Measurements from ENCODE around the gene NT5DC2. TPM values are rescaled to one million over a fixed set of nuclear protein-coding genes. Genes with fewer than 3 reads are reported as not detected.

Gene NT5DC2
- total and polyA plus RNA-seq, 10 of the 15 experiments (the other 5 are each of a cell fraction or from before 2014, with no cell fraction given): 21.6 to 135 (median 66.8) TPM

- TF ChIP-seq MYB (IDR thresholded peaks at IDR 0.05; ENCODE audit: borderline replicate concordance, low read depth, low read length): no peak
- no peak for TF ChIP-seq NR2F1 (conservative IDR thresholded peaks at IDR 0.05)
- no peak for TF ChIP-seq BACH1 (IDR thresholded peaks at IDR 0.05; ENCODE audit: borderline replicate concordance)
These were observed 55.9 kb downstream of the NT5DC2 start (continued) for GRCh38 chr3:52477796-52478095.

DNA sequence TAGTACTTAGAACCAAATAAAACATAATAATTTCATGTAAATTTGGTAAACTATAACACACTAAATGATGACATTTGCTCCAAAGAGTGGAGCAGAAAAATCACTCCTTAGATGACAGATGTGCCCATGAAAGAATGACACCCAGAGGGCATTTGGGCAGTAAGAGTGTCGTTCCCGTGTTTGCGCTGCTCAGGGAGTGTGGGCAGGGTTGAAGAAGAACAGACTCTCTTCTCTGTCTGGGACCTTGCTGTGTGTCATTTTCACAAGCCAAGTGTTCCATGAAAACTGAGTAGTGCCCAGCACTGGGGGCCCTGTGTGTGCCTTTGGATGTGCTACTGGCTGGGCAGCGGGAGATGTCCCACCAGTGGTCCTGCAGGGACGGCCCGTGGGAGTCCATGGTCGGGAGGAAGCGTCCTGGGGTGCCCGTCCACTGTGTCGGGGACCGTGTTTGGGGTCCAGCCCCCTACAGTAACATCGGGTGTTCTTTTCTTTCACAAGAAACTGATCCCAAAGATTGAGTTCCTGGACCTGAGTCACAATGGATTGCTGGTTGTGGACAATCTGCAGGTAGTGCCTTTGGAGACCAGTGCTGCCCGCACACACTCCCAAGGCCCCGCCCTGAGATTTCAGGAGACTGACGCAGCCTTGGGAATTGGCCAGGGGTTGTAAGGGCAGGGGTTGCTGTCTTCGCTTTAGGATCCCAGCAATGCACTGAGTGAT lies 56.4 kb downstream of the NT5DC2 start:
- H3K4me2 ChIP-seq (ENCODE audit: control insufficient read depth, insufficient read depth): no peak overlapping the region
- H3K27me3 ChIP-seq (replicated peaks in 1 of 2; ENCODE audit: control insufficient read depth in 2 of 2, insufficient read depth in 2 of 2, low read length in 1 of 2): no peaks in the 10 kb centered on the region
- H3K36me3 ChIP-seq (ENCODE audit: control insufficient read depth in 2 of 2, insufficient read depth in 2 of 2, low read length in 1 of 2): peaks cover 34 to 52% of the 10 kb centered on the region in 2 experiments
- in situ Hi-C loops (cut with MboI) (no loop called here), intact Hi-C loops (cut with micrococcal nuclease; ENCODE audit: unreplicated experiment) (no loop called here)
- DNase-seq (ENCODE audit: low read depth, low spot score) (no peak), FAIRE-seq (no peak), ATAC-seq (no peak)
- ChIA-PET CTCF (no interaction called here), POLR2A (no interaction called here), RAD21 (ENCODE audit: unreplicated experiment) (no interaction called here), SMC1A (ENCODE audit: uncharacterized antibody, unreplicated experiment) (no interaction called here)
- H3K4me3 ChIP-seq: no peak overlapping the region
- no peak for TF ChIP-seq KAT2A (conservative IDR thresholded peaks at IDR 0.05; ENCODE audit: control insufficient read depth, low read depth, low read length)
- TF ChIP-seq SMARCA5 (IDR thresholded peaks at IDR 0.05): no peak
- TF ChIP-seq STAT1 (conservative IDR thresholded peaks at IDR 0.05): no peak
- TF ChIP-seq SMC3 (IDR thresholded peaks at IDR 0.05; ENCODE audit: borderline replicate concordance, low read length): no peak
- H3K9ac ChIP-seq (ENCODE audit: control insufficient read depth, insufficient read depth, low read length): no peak overlapping the region
- BruUV-seq (replicated peaks): no TSS peak
- H3K79me2 ChIP-seq (ENCODE audit: control insufficient read depth, insufficient read depth, low read length): no peaks in the 10 kb centered on the region
- H4K20me1 ChIP-seq (ENCODE audit: control insufficient read depth, insufficient read depth): no peaks in the 10 kb centered on the region
- no peaks in the 10 kb centered on the region for H3K9me3 ChIP-seq (replicated peaks; ENCODE audit: control insufficient read depth, insufficient read depth, low read length)
- no peak overlapping the region for H2AFZ ChIP-seq (ENCODE audit: control insufficient read depth, low read depth, low read length)
- H3K27ac ChIP-seq (ENCODE audit: control insufficient read depth, insufficient read depth): no peak overlapping the region
- H3K4me1 ChIP-seq (ENCODE audit: control insufficient read depth, insufficient read depth, low read length): no peaks in the 10 kb centered on the region
- WGBS (ENCODE audit: insufficient coverage, insufficient replicate concordance, low lambda C conversion rate, missing lambda C conversion rate): 96% methylated on average over 15 of the region's 16 CpGs

Small RNAs within 50 kb of the gene (small RNA-seq; reads per million reads assigned to genes)
- gene RNU6-856P (not detected), gene RNU6ATAC16P (not detected)

Other genes with a start within 250 kb of the NT5DC2 start
Only the 7 nearest of the 15 such genes appear.
- 75.0 and 84.7 TPM in 2 replicates for gene BAP1, start 123.8 kb downstream of the NT5DC2 start, total RNA-seq (2014; rRNA removed)
- 34.3 and 36.4 TPM in 2 replicates for gene BAP1, start 123.8 kb downstream of the NT5DC2 start, total RNA-seq (2014; rRNA removed; fragmentation: Illumina TruSeq; extraction: Trizol)
- gene BAP1, start 123.8 kb downstream of the NT5DC2 start, total RNA-seq (2021): 81.9 and 90.4 TPM in 2 replicates
- 49.5 and 63.7 TPM in 2 replicates for gene BAP1, start 123.8 kb downstream of the NT5DC2 start, polyA plus RNA-seq (2011; rRNA removed)
- gene BAP1, start 123.8 kb downstream of the NT5DC2 start, polyA plus RNA-seq (2014; fragmentation: Illumina TruSeq; extraction: Trizol): 16.7 and 39.2 TPM in 2 replicates
- gene BAP1, start 123.8 kb downstream of the NT5DC2 start, polyA plus RNA-seq (2014; fragmentation: Nextera tagmentation; extraction: Ambion mirVana): 10 to 100 TPM in 1 of 2 experiments, 1 to 10 TPM in 1; 4.4 to 10.3 TPM
- gene BAP1, start 123.8 kb downstream of the NT5DC2 start, polyA plus RNA-seq (2014; rRNA removed): 63.6 and 70.2 TPM in 2 replicates
- gene BAP1, start 123.8 kb downstream of the NT5DC2 start, polyA plus RNA-seq (2016; fragmentation: Nextera tagmentation; extraction: Ambion mirVana): 10 to 100 TPM; 28.4 to 29.7 TPM
- 7.7 and 7.8 TPM in 2 replicates for gene PHF7, start 123.2 kb downstream of the NT5DC2 start, total RNA-seq (2014; rRNA removed)
- gene PHF7, start 123.2 kb downstream of the NT5DC2 start, total RNA-seq (2014; rRNA removed; fragmentation: Illumina TruSeq; extraction: Trizol): 7.7 and 8.0 TPM in 2 replicates
- gene PHF7, start 123.2 kb downstream of the NT5DC2 start, total RNA-seq (2021): 7.0 and 7.6 TPM in 2 replicates
- gene PHF7, start 123.2 kb downstream of the NT5DC2 start, polyA plus RNA-seq (2011; rRNA removed): 11.1 and 14.7 TPM in 2 replicates
- 7.5 and 8.3 TPM in 2 replicates for gene PHF7, start 123.2 kb downstream of the NT5DC2 start, polyA plus RNA-seq (2014; fragmentation: Illumina TruSeq; extraction: Trizol)
- 1 to 10 TPM; 1.3 to 3.4 TPM for gene PHF7, start 123.2 kb downstream of the NT5DC2 start, polyA plus RNA-seq (2014; fragmentation: Nextera tagmentation; extraction: Ambion mirVana)
- 6.5 and 11.1 TPM in 2 replicates for gene PHF7, start 123.2 kb downstream of the NT5DC2 start, polyA plus RNA-seq (2014; rRNA removed)
- gene PHF7, start 123.2 kb downstream of the NT5DC2 start, polyA plus RNA-seq (2016; fragmentation: Nextera tagmentation; extraction: Ambion mirVana): 10 to 100 TPM in 1 of 2 experiments, 1 to 10 TPM in 1; 9.8 to 12.8 TPM
- gene SEMA3G, start 88.8 kb downstream of the NT5DC2 start, total RNA-seq (2014; rRNA removed): 0.05 TPM in 1 of 2 replicates, not detected in the other
- not detected in 2 replicates for gene SEMA3G, start 88.8 kb downstream of the NT5DC2 start, total RNA-seq (2014; rRNA removed; fragmentation: Illumina TruSeq; extraction: Trizol)
- 0.27 TPM in 1 of 2 replicates, not detected in the other for gene SEMA3G, start 88.8 kb downstream of the NT5DC2 start, total RNA-seq (2021)
- not detected in 2 replicates for gene SEMA3G, start 88.8 kb downstream of the NT5DC2 start, polyA plus RNA-seq (2011; rRNA removed)
- 0.03 TPM in 1 of 2 replicates, not detected in the other for gene SEMA3G, start 88.8 kb downstream of the NT5DC2 start, polyA plus RNA-seq (2014; fragmentation: Illumina TruSeq; extraction: Trizol)
- gene SEMA3G, start 88.8 kb downstream of the NT5DC2 start, polyA plus RNA-seq (2014; fragmentation: Nextera tagmentation; extraction: Ambion mirVana): not detected
- 0.04 TPM in 1 of 2 replicates, not detected in the other for gene SEMA3G, start 88.8 kb downstream of the NT5DC2 start, polyA plus RNA-seq (2014; rRNA removed)
- not detected for gene SEMA3G, start 88.8 kb downstream of the NT5DC2 start, polyA plus RNA-seq (2016; fragmentation: Nextera tagmentation; extraction: Ambion mirVana)
- 0.60 and 0.96 TPM in 2 replicates for gene TNNC1, start 79.8 kb downstream of the NT5DC2 start, total RNA-seq (2014; rRNA removed)
- 0.46 TPM in 1 of 2 replicates, not detected in the other for gene TNNC1, start 79.8 kb downstream of the NT5DC2 start, total RNA-seq (2014; rRNA removed; fragmentation: Illumina TruSeq; extraction: Trizol)
- 0.41 TPM in 1 of 2 replicates, not detected in the other for gene TNNC1, start 79.8 kb downstream of the NT5DC2 start, total RNA-seq (2021)
- gene TNNC1, start 79.8 kb downstream of the NT5DC2 start, polyA plus RNA-seq (2011; rRNA removed): 1.3 and 1.8 TPM in 2 replicates
- gene TNNC1, start 79.8 kb downstream of the NT5DC2 start, polyA plus RNA-seq (2014; fragmentation: Illumina TruSeq; extraction: Trizol): 0.35 and 0.46 TPM in 2 replicates
- under 1 TPM in 1 of 2 experiments, not detected in 1; 0.13 TPM for gene TNNC1, start 79.8 kb downstream of the NT5DC2 start, polyA plus RNA-seq (2014; fragmentation: Nextera tagmentation; extraction: Ambion mirVana)
- gene TNNC1, start 79.8 kb downstream of the NT5DC2 start, polyA plus RNA-seq (2014; rRNA removed): 0.77 and 0.85 TPM in 2 replicates
- gene TNNC1, start 79.8 kb downstream of the NT5DC2 start, polyA plus RNA-seq (2016; fragmentation: Nextera tagmentation; extraction: Ambion mirVana): under 1 TPM; 0.40 to 0.66 TPM
- 36.3 and 36.5 TPM in 2 replicates for gene NISCH, start 78.3 kb downstream of the NT5DC2 start, total RNA-seq (2014; rRNA removed)
- gene NISCH, start 78.3 kb downstream of the NT5DC2 start, total RNA-seq (2014; rRNA removed; fragmentation: Illumina TruSeq; extraction: Trizol): 16.1 and 16.6 TPM in 2 replicates
- 42.5 and 52.5 TPM in 2 replicates for gene NISCH, start 78.3 kb downstream of the NT5DC2 start, total RNA-seq (2021)
- 26.9 and 39.0 TPM in 2 replicates for gene NISCH, start 78.3 kb downstream of the NT5DC2 start, polyA plus RNA-seq (2011; rRNA removed)
- 19.2 and 25.0 TPM in 2 replicates for gene NISCH, start 78.3 kb downstream of the NT5DC2 start, polyA plus RNA-seq (2014; fragmentation: Illumina TruSeq; extraction: Trizol)
- 1 to 10 TPM in 1 of 2 experiments, under 1 TPM in 1; 0.76 to 1.5 TPM for gene NISCH, start 78.3 kb downstream of the NT5DC2 start, polyA plus RNA-seq (2014; fragmentation: Nextera tagmentation; extraction: Ambion mirVana)
- gene NISCH, start 78.3 kb downstream of the NT5DC2 start, polyA plus RNA-seq (2014; rRNA removed): 45.3 and 48.9 TPM in 2 replicates
- gene NISCH, start 78.3 kb downstream of the NT5DC2 start, polyA plus RNA-seq (2016; fragmentation: Nextera tagmentation; extraction: Ambion mirVana): 10 to 100 TPM; 23.7 to 24.2 TPM
- gene STAB1, start 38.5 kb downstream of the NT5DC2 start, total RNA-seq (2014; rRNA removed): not detected in 2 replicates
- not detected in 2 replicates for gene STAB1, start 38.5 kb downstream of the NT5DC2 start, total RNA-seq (2014; rRNA removed; fragmentation: Illumina TruSeq; extraction: Trizol)
- gene STAB1, start 38.5 kb downstream of the NT5DC2 start, total RNA-seq (2021): 0.35 and 0.46 TPM in 2 replicates
- not detected in 2 replicates for gene STAB1, start 38.5 kb downstream of the NT5DC2 start, polyA plus RNA-seq (2011; rRNA removed)
- gene STAB1, start 38.5 kb downstream of the NT5DC2 start, polyA plus RNA-seq (2014; fragmentation: Illumina TruSeq; extraction: Trizol): not detected in 2 replicates
- gene STAB1, start 38.5 kb downstream of the NT5DC2 start, polyA plus RNA-seq (2014; fragmentation: Nextera tagmentation; extraction: Ambion mirVana): not detected
- not detected in 2 replicates for gene STAB1, start 38.5 kb downstream of the NT5DC2 start, polyA plus RNA-seq (2014; rRNA removed)
- not detected for gene STAB1, start 38.5 kb downstream of the NT5DC2 start, polyA plus RNA-seq (2016; fragmentation: Nextera tagmentation; extraction: Ambion mirVana)
- 11.8 and 20.8 TPM in 2 replicates for gene UQCC5, start 2.7 kb upstream of the NT5DC2 start, total RNA-seq (2014; rRNA removed)
- gene UQCC5, start 2.7 kb upstream of the NT5DC2 start, total RNA-seq (2014; rRNA removed; fragmentation: Illumina TruSeq; extraction: Trizol): 20.6 and 28.0 TPM in 2 replicates
- gene UQCC5, start 2.7 kb upstream of the NT5DC2 start, total RNA-seq (2021): 26.2 and 27.0 TPM in 2 replicates
- gene UQCC5, start 2.7 kb upstream of the NT5DC2 start, polyA plus RNA-seq (2011; rRNA removed): 13.5 and 15.1 TPM in 2 replicates
- 4.0 and 18.3 TPM in 2 replicates for gene UQCC5, start 2.7 kb upstream of the NT5DC2 start, polyA plus RNA-seq (2014; fragmentation: Illumina TruSeq; extraction: Trizol)
- 10 to 100 TPM; 38.4 to 56.8 TPM for gene UQCC5, start 2.7 kb upstream of the NT5DC2 start, polyA plus RNA-seq (2014; fragmentation: Nextera tagmentation; extraction: Ambion mirVana)
- 28.1 and 38.5 TPM in 2 replicates for gene UQCC5, start 2.7 kb upstream of the NT5DC2 start, polyA plus RNA-seq (2014; rRNA removed)
- 10 to 100 TPM; 69.1 to 84.8 TPM for gene UQCC5, start 2.7 kb upstream of the NT5DC2 start, polyA plus RNA-seq (2016; fragmentation: Nextera tagmentation; extraction: Ambion mirVana)